ENCODE measurements around the gene TAF1C. TPM values are rescaled to one million over a fixed set of nuclear protein-coding genes. Genes with fewer than 3 reads are reported as not detected.

The TAF1C gene
- total and polyA plus RNA-seq, 9 of the 15 experiments (the other 6 are each of a cell fraction or from before 2014, with no cell fraction given): 1.5 to 74.8 (median 21.0) TPM

- TF ChIP-seq IRF9 (tag; IDR thresholded peaks at IDR 0.05) (no peak), TCF7L2 (IDR thresholded peaks at IDR 0.05; ENCODE audit: low read depth, low read length) (no peak), ETV1 (tag; conservative IDR thresholded peaks at IDR 0.05; ENCODE audit: low read depth) (peak; percentile 96), TSHZ1 (CRISPR knock-in tag; IDR thresholded peaks at IDR 0.05) (no peak), HDGF (IDR thresholded peaks at IDR 0.05) (no peak), ZBTB33 (CRISPR knock-in tag; IDR thresholded peaks at IDR 0.05) (no peak), ZBTB9 (CRISPR knock-in tag; IDR thresholded peaks at IDR 0.05) (no peak), BRF1 (IDR thresholded peaks at IDR 0.05; ENCODE audit: borderline replicate concordance, extremely low read depth, insufficient read length) (no peak), ZBTB7A (IDR thresholded peaks at IDR 0.05; ENCODE audit: borderline replicate concordance, control insufficient read depth, low read depth, low read length) (peak; percentile 23; the same call in 1 of the 2 replicates), IRF2 (CRISPR knock-in tag; IDR thresholded peaks at IDR 0.05) (no peak), RHOXF2B (CRISPR knock-in tag; conservative IDR thresholded peaks at IDR 0.05) (no peak), DACH1 (IDR thresholded peaks at IDR 0.05; ENCODE audit: partially characterized antibody) (peak; percentile 6), EP300 (IDR thresholded peaks at IDR 0.05; ENCODE audit: low read length) (peak; percentile 62), ZBTB17 (CRISPR knock-in tag; IDR thresholded peaks at IDR 0.05) (no peak), ATF1 (CRISPR knock-in tag; IDR thresholded peaks at IDR 0.05) (no peak), ATF1 (tag; IDR thresholded peaks at IDR 0.05) (peak; percentile 77), CTCF (IDR thresholded peaks at IDR 0.05 in 2 of 3, conservative IDR thresholded peaks at IDR 0.05 in 1 of 3; ENCODE audit: insufficient read depth in 2 of 3, low read depth in 1 of 3, low read length in 3 of 3) (peak; percentile 98 to 99 (median 99)), POLR3G (IDR thresholded peaks at IDR 0.05; ENCODE audit: extremely low read depth, insufficient read length, insufficient replicate concordance) (no peak), ZNF668 (CRISPR knock-in tag; IDR thresholded peaks at IDR 0.05) (no peak)
These were observed at the start of gene TAF1C (continued) for GRCh38 chr16:84186685-84187437.
